Stimulated activated naive CD8-positive, alpha-beta T cell treated with anti-CD3 and anti-CD28 coated beads, Interleukin-15, amount 100 ng/mL, for 72 hours (primary cell): ENCODE measurements around the gene SLAIN1.
"Not testable (repeated sequence)": the region's sequence is repeated elsewhere in the genome, so short reads cannot be mapped to it uniquely, and the experiment has no call there.

ENCODE experiments used
- ATAC-seq: fragments of 150-1000 bp; cut with Tn5 transposase; 2 replicates; pipeline ENCODE4 v1.10.0; 2021; ENCODE audit warnings: mild to moderate bottlenecking, moderate library complexity
- DNase-seq, 2 donors: peaks; one replicate each; pipeline ENCODE4 v3.0.0; 2021 to 2022
- H3K27ac Mint-ChIP-seq, 2 donors: one replicate each; pipeline ENCODE4 v1.8.0; 2022; ENCODE audit warnings: mild to moderate bottlenecking in 2 of 2, mixed read lengths in 2 of 2, moderate library complexity in 2 of 2
- H3K27me3 Mint-ChIP-seq: one replicate; pipeline ENCODE4 v1.8.0; 2022; ENCODE audit warnings: mixed read lengths
- H3K4me1 Mint-ChIP-seq: one replicate; pipeline ENCODE4 v1.8.0; 2022; ENCODE audit warnings: mild to moderate bottlenecking, mixed read lengths
- H3K4me3 Mint-ChIP-seq, 2 donors: one replicate each; pipeline ENCODE4 v1.8.0; 2022; ENCODE audit warnings: mild to moderate bottlenecking in 2 of 2, mixed read lengths in 2 of 2, moderate library complexity in 1 of 2
- H3K9me3 Mint-ChIP-seq, 2 donors: one replicate each; pipeline ENCODE4 v1.8.0; 2022; ENCODE audit warnings: mixed read lengths in 2 of 2

SLAIN1 gene

DNA sequence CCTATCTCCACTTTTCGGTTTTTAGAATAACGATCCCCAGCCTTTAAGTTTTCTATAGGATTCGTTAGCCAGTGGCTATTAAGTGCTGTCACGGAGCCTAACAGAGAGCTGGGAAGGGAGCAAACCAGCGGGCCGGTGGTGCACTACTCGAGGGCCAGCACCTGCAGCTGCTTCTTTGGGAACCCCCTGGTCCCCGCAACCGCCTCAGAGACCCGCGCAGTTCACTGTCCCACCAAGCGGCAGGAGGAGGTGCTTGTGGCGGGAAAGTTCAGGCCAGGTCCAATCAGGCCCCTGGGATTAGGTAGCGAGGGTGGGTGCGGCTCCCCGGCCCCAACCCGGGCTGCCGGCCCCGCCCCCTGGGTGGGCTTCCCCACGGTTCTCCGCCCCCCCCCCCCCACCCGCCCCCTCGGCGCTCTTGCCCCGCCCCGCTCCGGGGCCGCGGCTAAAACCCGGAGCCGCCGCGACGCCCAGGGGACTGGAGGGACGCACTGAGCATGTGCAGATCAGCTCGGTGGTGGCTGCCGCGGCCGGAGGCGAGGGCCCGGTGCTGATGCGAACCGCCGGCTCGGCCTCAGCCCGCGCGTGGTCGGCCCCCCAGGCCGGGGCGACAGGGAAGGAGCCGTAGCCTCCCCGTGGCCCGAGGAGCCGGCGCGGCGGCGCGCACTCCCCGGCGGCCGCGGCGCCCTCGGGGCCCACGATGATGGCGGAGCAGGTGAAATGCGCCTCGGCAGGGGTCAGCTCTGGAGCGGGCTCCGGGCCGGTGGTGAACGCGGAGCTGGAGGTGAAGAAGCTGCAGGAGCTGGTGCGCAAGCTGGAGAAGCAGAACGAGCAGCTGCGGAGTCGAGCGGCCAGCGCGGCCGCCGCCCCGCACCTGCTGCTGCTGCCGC, at the start of gene SLAIN1:
SLAIN1 (plus strand) TSS at position 471 of the 887 bp plus-strand sequence; CDS start at position 698, 227 bp downstream.
- ATAC-seq, result peak; percentile 81
- H3K27ac Mint-ChIP-seq, result peak within 1 kb of the TSS; percentile 40 to 92
- peak within 1 kb of the TSS; percentile 92 to 98 for H3K4me3 Mint-ChIP-seq
- DNase-seq, result peak; percentile 82
- H3K9me3 Mint-ChIP-seq, result no peaks in the 10 kb centered on the region
- H3K4me1 Mint-ChIP-seq, result peaks cover 33% of the 10 kb centered on the region
- H3K27me3 Mint-ChIP-seq, result no peaks in the 10 kb centered on the region

DNA sequence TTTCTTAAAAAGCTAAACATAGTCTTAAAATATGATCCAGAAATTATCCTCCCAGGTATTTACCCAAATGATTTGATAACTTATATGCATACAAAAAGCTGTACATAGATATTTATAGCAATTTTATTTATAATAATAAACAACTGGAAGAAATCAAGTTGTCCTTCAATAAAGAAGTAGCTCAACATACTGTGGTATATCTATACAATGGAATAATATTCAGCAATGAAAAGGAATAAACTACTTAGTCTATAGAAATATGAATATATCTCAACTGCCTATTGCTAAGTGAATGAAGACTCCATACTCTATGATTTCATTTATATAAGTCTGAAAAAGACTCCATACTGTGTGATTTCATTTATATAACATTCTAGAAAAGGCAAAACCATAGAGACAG, 47.1 kb upstream of the SLAIN1 start:
- Mint-ChIP-seq H3K27me3 (no peaks in the 10 kb centered on the region), H3K27ac (no peak overlapping the region), H3K9me3 (peaks cover 7 to 10% of the 10 kb centered on the region in 2 donors), H3K4me1 (no peaks in the 10 kb centered on the region), H3K4me3 (no peak overlapping the region)
- DNase-seq, result no peak
- ATAC-seq, result no peak

DNA sequence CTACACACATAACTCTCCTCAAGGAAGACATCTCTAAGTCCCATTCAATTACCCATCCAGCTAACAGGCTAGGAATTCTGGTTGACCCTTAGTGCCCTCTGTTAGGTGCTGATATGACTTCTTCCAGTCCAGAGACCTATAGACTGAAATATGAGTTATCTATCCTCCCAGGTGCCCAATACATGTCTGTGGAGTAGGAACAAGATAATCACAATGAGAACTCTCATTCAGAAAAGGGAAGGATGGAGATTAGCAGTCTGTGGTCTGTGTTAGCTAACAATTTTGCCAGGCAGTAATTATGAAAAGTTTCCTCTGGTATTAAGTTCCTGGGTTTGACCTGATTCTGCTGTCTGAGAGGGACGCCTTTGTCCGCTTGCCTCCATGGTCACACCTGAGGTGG, 44.2 kb upstream of the SLAIN1 start:
- DNase-seq, result no peak
- no peak overlapping the region for H3K27ac Mint-ChIP-seq
- H3K9me3 Mint-ChIP-seq, result peaks cover 7 to 10% of the 10 kb centered on the region in 2 donors
- H3K4me1 Mint-ChIP-seq, result no peaks in the 10 kb centered on the region
- peaks cover 8% of the 10 kb centered on the region for H3K27me3 Mint-ChIP-seq
- no peak overlapping the region for H3K4me3 Mint-ChIP-seq
- no peak for ATAC-seq

DNA sequence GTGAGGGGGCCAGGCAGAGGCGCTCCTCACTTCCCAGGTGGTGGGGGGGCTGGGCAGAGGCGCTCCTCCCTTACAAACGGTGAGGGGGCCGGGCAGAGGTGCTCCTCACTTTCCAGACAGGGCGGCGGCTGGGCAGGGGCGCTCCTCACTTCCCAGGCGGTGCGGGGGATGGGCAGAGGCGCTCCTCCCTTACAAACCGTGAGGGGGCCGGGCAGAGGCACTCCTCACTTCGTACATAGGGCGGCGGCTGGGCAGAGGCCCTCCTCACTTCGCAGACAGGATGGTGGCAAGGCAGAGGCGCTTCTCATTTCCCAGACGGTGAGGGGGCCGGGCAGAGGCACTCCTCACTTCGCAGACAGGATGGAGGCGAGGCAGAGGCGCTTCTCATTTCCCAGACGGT, 37.5 kb upstream of the SLAIN1 start:
- H3K9me3 Mint-ChIP-seq, ATAC-seq, H3K4me1 Mint-ChIP-seq: not testable (repeated sequence)

DNA sequence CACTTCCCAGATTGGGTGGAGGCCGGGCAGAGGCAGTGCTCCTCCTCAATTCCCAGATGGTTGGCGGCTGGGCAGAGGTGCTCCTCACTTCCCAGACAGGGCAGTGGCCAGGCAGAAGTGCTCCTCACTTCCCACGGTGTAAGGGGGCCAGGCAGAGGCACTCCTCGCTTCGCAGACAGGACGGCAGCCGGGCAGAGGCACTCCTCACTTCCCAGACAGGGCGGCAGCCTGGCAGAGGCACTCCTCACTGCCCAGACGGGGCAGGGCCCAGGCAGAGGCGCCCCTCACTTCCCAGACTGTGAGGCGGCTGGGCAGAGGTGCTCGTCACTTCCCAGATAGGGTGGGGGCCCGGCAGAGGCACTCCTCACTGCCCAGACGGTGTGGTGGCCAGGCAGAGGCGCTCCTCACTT, 36.6 kb upstream of the SLAIN1 start:
- no peaks in the 10 kb centered on the region for H3K4me1 Mint-ChIP-seq
- DNase-seq (no peak), ATAC-seq (no peak)
- no peaks in the 10 kb centered on the region for H3K9me3 Mint-ChIP-seq
- no peak overlapping the region for H3K4me3 Mint-ChIP-seq
- H3K27me3 Mint-ChIP-seq, result peaks cover 8% of the 10 kb centered on the region
- H3K27ac Mint-ChIP-seq, result no peak overlapping the region

More for the DNA sequence above, 37.5 kb upstream of the SLAIN1 start:
- H3K4me3 Mint-ChIP-seq, H3K27ac Mint-ChIP-seq, DNase-seq, H3K27me3 Mint-ChIP-seq: not testable (repeated sequence)

DNA sequence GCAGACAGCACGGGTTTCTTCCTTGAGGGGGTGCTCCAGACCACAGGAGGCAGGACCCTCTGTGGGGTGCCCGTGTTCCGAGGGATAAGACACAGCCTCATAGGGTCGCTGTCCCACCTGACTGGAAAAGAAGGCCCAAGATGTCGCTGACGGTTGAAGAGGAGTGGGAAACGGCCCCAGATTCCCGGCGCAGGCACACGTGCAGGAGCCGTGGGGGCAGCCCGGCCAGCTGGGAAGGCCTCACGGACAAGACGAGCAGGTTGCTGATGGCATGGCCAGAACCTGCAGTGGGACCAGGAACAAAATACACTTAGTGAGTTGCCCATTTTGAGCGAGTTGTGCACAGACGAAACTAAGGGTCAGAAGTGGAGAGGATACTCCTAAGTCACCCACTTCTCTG, 35.2 kb upstream of the SLAIN1 start:
- ATAC-seq, H3K4me3 Mint-ChIP-seq, H3K27me3 Mint-ChIP-seq, H3K9me3 Mint-ChIP-seq, H3K27ac Mint-ChIP-seq, H3K4me1 Mint-ChIP-seq, DNase-seq: not testable (repeated sequence)

DNA sequence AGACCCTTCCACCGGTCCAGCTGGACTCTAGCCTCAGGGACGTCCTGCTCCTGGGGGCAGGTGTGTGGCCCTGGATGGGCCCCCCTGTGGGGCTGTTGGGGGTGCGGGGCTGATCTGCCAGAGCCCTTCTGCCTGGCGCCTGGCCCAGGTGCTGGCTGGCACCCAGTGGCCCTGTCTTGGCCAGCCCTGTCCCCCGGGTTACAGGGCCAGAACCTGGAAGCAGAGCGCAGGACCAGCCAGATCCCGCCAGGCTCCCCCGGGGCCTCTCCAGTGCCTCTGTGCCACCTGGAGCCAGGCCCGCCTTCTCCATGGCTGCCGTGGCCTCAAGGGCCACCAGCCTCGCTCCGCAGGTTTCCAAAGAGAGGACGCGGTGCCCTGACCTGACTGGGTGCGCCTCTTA, 34.7 kb upstream of the SLAIN1 start:
- DNase-seq, result not testable (repeated sequence)

DNA sequence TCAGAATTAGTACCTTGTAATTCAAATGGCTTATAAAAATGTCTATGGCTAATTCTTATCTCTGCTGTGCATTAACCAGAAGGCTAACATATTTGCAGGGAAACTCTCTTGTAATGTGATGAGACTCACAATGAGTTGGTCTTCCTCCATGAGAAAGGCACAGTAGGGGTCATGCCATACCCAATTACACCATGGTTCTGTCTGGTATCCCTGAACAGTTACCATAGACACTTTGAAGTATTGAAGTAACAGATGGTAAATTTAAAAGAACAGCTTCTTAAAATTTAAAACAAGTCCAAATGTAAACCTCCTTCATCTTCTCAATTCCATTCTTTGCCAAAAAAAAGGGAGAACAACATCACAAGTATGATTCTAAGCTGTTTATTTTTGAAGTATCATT, 22.6 kb upstream of the SLAIN1 start:
- no peak for DNase-seq
- Mint-ChIP-seq H3K4me1 (peaks cover 11% of the 10 kb centered on the region), H3K27me3 (peaks cover 75% of the 10 kb centered on the region), H3K9me3 (peaks cover 5 to 10% of the 10 kb centered on the region in 2 donors), H3K27ac (no peak overlapping the region), H3K4me3 (no peak overlapping the region)
- ATAC-seq, result no peak

More for the DNA sequence above, 34.7 kb upstream of the SLAIN1 start:
- not testable (repeated sequence) for H3K9me3 Mint-ChIP-seq, H3K4me3 Mint-ChIP-seq, H3K27ac Mint-ChIP-seq, ATAC-seq, H3K4me1 Mint-ChIP-seq
- H3K27me3 Mint-ChIP-seq, result peaks cover 10% of the 10 kb centered on the region

DNA sequence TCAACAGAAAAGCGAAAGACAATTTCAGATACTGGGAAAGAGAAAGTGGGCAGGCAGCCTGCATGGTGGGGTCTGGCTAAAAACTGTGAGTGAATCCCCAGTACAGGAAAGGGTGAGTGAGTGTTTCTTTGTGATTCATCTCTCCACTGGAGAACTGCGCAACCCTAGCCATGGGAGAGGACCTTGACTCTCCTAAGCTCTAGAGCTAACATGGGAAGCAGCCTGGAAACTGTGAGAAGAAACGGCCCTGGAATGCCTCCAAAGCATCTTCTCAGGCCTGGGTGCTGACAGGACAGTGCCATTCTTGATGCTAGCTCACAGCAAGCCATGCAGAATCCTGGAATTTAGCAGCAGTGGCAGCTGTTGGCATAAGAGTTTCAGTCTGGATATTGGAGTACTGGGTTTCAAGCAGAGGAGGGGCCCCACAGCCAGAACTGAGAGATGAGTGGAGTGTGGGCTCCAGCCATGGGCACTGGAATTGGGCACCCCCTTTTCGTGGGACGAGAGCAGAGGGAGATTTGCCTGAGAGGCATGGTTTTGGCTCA, 18.7 kb upstream of the SLAIN1 start:
- no peak overlapping the region for H3K4me3 Mint-ChIP-seq
- no peak overlapping the region for H3K27ac Mint-ChIP-seq
- H3K4me1 Mint-ChIP-seq, result no peaks in the 10 kb centered on the region
- DNase-seq, result no peak
- ATAC-seq, result no peak
- peaks cover 0 to 5% of the 10 kb centered on the region in 2 donors for H3K9me3 Mint-ChIP-seq
- H3K27me3 Mint-ChIP-seq, result peaks cover 61% of the 10 kb centered on the region

DNA sequence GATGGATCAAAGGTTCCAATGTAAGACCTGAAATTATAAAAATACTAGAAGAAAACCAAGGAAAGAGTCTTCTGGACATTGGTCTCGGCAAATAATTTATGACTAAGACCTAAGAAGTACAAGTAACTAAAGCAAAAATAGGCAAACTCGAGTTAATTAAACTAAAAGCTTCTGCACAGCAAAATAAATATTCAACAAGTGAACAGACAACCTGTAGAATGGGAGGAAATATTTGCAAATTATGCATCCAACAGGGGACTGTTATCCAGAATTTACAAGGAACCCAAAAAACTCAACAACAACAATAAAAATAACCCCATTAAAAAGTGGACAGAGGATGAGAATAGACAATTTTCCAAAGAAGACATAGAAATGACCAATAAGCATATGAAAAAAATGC, 9.7 kb upstream of the SLAIN1 start:
- no peak for DNase-seq

DNA sequence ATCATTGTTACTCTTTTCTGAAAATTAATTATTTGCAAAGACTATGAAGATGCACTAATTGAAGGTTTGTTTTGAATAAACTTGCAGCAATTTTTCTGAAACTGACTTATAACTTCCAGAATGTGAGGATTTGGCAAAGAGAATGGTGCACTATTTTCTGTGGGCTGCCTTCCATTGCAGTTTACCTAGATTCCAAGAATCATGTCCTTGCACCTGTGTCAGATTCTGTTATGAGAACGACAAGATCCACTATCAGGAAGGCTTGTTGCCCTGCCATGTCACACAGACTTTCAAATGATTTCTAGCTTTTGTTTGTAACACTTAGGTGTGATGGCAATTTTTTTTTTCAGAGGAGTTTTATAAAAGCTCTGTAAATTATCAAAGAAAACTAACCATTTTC, 5.6 kb upstream of the SLAIN1 start:
- peaks cover 11% of the 10 kb centered on the region for H3K4me1 Mint-ChIP-seq
- no peak overlapping the region for H3K4me3 Mint-ChIP-seq
- no peak for DNase-seq
- ATAC-seq, result no peak
- no peaks in the 10 kb centered on the region for H3K9me3 Mint-ChIP-seq
- H3K27ac Mint-ChIP-seq, result no peak overlapping the region
- H3K27me3 Mint-ChIP-seq, result peaks cover 7% of the 10 kb centered on the region

More for the DNA sequence above, 9.7 kb upstream of the SLAIN1 start:
- Mint-ChIP-seq H3K4me1 (no peaks in the 10 kb centered on the region), H3K4me3 (no peak overlapping the region), H3K27ac (no peak overlapping the region), H3K9me3 (no peaks in the 10 kb centered on the region), H3K27me3 (peaks cover 14% of the 10 kb centered on the region)
- ATAC-seq, result no peak

DNA sequence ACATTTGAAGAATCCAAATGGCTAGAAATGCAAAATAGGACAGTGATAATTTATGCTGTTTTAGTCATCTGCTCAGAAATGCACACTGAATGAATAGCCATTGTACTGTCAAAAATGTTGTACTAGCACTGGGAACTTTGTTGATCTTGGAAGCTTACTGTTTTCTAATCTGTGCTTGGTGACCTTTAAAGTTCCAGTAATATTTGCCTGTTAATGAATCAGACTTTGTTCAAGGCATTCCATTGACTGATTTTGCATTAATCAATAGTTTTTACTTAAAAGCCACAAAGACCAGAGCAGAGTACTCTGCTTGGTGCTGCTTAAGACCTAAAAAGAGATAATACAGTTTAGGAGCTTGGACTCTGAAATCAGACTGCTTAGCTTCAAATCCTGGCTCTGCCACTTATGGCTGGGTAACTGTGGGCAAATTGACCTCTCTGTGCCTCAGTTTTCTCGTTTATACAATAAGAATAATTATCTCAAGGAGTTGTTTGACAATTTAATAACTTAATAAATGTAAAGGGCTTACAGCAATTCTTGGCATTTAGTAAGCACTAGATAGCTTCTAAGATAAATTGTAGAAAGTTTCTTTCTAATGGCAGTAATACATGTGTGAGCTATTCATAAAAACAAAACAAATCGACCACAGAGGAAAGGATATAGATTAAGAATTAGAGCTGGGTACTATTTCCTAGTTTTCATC, 4.6 kb upstream of the SLAIN1 start:
- peaks cover 16% of the 10 kb centered on the region for H3K4me1 Mint-ChIP-seq
- no peak overlapping the region for H3K27ac Mint-ChIP-seq
- H3K9me3 Mint-ChIP-seq, result no peaks in the 10 kb centered on the region
- no peak for DNase-seq
- no peak for ATAC-seq
- peaks cover 2% of the 10 kb centered on the region for H3K27me3 Mint-ChIP-seq
- H3K4me3 Mint-ChIP-seq, result no peak overlapping the region

DNA sequence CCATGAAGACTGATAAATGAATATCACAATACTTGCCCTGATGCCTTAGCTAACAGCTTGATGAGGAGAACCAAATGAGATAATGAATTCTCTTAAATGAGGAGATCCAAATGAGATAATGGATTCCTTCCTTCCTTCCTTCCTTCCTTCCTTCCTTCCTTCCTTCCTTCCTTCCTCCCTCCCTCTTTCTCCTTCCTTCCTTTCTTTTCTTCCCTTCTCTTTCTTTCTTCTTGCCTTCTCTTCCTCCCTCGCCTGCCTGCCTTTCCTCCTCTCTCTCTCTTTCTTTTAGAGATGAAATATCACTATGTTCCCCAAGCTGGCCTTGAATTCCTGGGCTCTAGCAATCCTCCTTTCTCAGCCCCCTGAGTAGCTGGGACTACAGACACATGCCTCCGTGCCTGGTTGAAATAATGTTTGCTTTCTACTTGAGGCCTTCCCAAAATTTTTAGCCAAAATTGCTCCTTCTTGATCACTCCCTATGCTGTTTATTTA, 4.0 kb upstream of the SLAIN1 start:
- ATAC-seq (no peak), DNase-seq (no peak)
- H3K27me3 Mint-ChIP-seq, result no peaks in the 10 kb centered on the region

DNA sequence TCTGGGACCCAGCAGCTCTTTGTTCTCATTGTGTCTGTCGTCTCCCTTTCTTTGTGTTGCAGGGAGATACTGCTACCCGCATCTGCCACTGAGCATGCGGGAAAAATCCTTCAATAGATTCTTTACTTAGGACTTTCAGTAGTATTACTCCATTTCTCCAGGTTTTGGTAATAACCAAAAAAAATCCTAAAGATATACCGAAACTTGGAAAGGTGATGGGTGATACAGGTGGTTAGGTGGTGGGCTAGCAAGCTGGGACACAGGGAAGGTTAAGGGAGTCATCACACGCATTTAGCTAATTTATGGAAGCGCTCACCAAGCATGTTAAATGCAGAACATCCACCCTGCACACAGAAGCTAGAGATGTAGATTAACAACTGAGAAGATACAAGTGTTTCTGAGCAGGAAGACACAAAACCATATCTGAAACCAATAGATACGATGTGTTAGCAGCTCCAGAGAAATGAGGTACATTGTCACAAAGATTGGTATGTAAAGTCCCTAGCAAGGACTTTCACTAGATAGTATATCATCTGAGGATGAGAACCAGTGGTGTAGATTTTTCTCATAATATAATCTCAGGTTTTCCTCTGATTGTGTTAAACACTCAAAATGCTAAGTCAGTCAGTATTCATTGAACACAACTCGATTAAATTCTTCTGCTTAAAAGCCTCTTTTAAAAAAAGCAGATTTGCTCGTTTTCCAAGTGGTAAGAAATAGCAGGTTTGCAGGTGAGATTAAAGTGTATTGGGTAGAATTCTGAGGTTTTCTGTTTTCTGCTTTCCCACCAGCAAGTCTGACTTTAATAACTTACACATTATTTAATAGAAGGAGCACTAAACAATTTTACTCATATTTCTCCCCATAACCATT, 1.2 kb upstream of the SLAIN1 start:
- Mint-ChIP-seq H3K27me3 (no peaks in the 10 kb centered on the region), H3K9me3 (no peaks in the 10 kb centered on the region), H3K4me1 (peaks cover 27% of the 10 kb centered on the region), H3K4me3 (peak overlapping the region; percentile 51 to 80), H3K27ac (no peak overlapping the region)
- DNase-seq (peak in 1 of 2 donors; percentile 11), ATAC-seq (peak; percentile 18)

More for the DNA sequence above, 4.0 kb upstream of the SLAIN1 start:
- Mint-ChIP-seq H3K27ac (no peak overlapping the region), H3K4me3 (no peak overlapping the region), H3K4me1 (peaks cover 16% of the 10 kb centered on the region), H3K9me3 (no peaks in the 10 kb centered on the region)

DNA sequence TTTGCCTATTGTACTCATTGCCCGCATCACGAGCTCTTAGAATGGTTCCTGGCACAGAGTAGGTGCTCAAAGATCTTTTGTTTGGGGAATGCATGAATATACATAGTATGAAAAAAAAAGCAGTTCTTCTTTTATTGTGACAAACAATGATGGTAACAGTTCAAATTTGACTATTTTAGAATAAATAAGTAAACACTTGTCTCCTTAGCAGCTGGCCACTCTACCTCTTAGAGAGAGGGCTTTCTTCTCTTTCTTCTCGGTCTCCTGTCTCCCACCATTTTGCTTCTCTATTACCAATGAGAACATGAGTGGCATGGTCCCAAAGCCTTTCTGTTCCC, 639 bp upstream of the SLAIN1 start:
- Mint-ChIP-seq H3K27me3 (no peaks in the 10 kb centered on the region), H3K9me3 (no peaks in the 10 kb centered on the region), H3K4me1 (peaks cover 27% of the 10 kb centered on the region), H3K27ac (peak overlapping the region; percentile 35 to 92), H3K4me3 (peak overlapping the region; percentile 80 to 86)
- ATAC-seq (peak; percentile 10), DNase-seq (no peak)
